ENCODE results near the gene GSTO2.

Gene GSTO2

GRCh38 chr10:104253106-104253505 lies 15.9 kb upstream of the GSTO2 start:
- no peak for FAIRE-seq
- no peak for DNase-seq (ENCODE audit: extremely low spot score, insufficient read length, low read depth)

- DNase-seq (ENCODE audit: extremely low spot score, insufficient read length, low read depth) (no peak), FAIRE-seq (no peak)
These were observed 15.2 kb upstream of the GSTO2 start for GRCh38 chr10:104253606-104254410.

DNA sequence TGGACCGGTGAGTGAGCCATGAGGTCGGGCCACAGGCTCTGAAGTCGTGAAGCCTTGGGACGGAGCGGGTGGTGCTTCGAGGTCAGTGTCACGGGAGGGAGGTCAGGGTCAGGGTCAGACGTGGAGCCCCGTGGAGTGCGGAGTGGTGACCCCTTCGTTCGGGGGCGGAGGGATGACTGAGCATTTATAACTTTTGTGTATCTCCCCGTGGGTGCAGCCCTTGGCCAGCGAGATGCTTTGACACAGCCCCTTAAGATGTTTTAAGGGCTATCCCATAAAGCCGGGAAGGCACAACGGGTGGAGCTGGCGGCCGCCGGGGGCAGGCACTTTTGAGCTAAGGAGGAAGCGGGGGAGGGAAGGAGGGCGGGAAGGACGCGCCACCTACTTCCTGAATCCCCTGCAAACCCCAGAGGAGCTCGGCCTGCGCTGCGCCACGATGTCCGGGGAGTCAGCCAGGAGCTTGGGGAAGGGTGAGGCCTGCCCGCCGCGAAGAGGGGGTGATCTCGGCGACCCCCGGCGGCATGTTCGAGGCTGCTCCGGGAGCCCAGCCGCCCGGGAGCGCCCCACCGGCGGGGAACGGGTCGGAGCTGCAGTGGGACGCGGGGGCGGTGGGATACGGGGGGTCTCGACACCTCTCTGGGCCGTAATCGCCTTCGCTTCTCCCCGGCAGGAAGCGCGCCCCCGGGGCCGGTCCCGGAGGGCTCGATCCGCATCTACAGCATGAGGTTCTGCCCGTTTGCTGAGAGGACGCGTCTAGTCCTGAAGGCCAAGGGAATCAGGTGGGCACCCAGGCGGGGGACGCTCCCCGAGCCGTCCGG lies 14.3 kb upstream of the GSTO2 start, which contains the start of gene GSTO1:
Gene GSTO1 (plus strand): TSS at position 400 of the 818 bp plus-strand sequence. CDS start 37 bp downstream, at position 437.
- DNase-seq (ENCODE audit: extremely low spot score, insufficient read length, low read depth) (peak; percentile 63), FAIRE-seq (peak; percentile 64)

DNA sequence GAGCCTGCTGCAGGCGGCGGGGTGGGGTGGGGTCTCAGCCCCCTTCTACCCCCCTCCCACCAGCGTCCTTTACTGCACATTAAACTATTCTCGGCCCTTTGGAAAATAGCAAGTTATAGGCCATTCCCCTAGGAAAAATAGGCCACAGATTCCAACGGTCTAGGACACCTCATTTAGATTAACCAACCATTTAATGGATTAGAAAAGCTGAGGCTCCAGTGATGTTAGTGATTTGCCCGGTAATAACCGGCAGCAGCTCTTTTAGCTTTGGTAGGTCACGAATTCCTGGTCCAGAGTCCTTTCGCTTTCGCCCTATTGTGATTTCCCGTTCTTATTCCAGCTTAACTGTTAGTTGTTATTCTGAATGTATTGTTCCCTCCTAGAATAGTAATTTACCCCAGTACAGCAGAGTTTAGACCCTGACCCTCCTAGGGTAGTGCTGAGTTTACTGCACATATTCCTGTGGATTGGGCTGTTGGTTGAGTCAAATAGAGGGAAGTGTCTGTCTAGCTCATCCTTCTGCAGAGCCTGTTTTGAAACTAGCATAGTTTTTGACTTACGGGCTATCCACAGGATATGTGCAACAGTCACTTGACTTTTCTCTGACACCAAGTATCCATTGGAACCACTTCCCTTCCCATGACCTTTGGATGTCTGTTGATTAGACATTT lies 13.5 kb upstream of the GSTO2 start:
- no peak for DNase-seq (ENCODE audit: extremely low spot score, insufficient read length, low read depth)
- peak; percentile 67 for FAIRE-seq

DNA sequence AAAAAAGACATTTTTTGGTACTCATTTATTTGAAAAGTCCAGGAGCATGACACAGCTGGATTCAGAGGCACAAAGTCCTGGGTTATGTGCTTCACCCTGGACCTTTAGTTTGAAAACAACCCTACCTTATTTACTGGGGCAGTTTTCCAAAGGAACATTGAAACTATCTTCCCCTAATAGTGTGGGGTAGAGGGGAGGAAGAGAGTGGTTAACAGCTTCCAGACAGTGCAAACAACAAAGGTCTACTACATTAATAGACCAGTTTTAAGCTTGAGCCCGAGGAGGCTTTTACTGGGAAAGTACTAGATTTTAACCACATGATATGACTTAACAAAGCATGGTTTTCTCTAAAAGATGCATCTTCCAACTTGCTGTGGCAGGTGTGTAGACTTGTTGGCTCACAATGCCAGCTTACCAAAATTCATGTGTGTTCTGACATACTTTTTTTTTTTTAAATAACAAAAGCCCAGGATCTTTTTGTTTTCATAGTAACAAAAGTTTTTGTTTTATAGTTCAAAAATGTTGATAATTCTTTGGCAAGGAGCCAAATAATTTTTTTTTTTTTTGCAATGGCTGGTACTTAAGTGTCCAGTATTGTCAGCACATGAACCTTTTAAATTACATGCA lies 12.5 kb upstream of the GSTO2 start:
- FAIRE-seq: peak; percentile 9

DNA sequence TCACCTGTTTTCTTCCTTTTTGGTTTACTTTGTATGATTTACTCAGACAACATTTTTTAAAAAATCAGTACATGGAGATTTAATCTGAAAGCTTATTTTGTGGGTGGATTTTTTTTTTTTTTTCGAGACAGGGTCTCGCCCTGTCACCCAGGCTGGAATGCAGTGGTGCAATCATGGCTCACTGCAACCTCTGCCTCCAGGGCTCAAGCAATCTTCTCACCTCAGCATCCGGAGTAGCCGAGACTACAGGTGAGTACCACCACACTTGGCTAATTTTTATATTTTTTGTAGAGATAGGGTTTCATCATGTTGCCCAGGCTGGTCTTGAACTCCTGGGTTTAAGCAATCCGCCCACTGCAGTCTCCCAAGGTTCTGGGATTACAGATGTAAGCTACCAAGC lies 11.7 kb upstream of the GSTO2 start:
- FAIRE-seq: no peak
- no peak for DNase-seq (ENCODE audit: extremely low spot score, insufficient read length, low read depth)

More for the DNA sequence above, 12.5 kb upstream of the GSTO2 start:
- no peak for DNase-seq (ENCODE audit: extremely low spot score, insufficient read length, low read depth)

GRCh38 chr10:104258209-104258608 lies 10.8 kb upstream of the GSTO2 start:
- no peak for FAIRE-seq
- DNase-seq (ENCODE audit: extremely low spot score, insufficient read length, low read depth): no peak

GRCh38 chr10:104259456-104259855 lies 9.5 kb upstream of the GSTO2 start:
- FAIRE-seq (no peak), DNase-seq (ENCODE audit: extremely low spot score, insufficient read length, low read depth) (no peak)

GRCh38 chr10:104259999-104260774 lies 8.8 kb upstream of the GSTO2 start:
- FAIRE-seq (no peak), DNase-seq (ENCODE audit: extremely low spot score, insufficient read length, low read depth) (no peak)

DNA sequence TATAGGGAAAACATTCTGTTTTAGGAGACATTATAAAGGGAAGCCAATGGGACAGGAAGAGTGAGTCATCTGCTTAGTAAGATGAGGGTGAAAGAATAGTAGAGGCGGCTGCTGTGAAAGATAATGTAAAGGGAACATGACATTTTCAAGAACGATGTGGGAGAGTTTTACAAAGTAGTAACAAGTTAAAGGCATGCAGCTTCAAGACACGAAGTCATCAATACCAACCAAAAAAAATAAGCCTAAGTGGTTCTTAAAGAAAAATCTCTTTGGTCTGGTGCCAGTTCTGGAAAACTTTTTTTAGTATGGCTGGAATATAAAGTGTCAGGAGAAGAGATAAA lies 8.2 kb upstream of the GSTO2 start:
- DNase-seq (ENCODE audit: extremely low spot score, insufficient read length, low read depth) (no peak), FAIRE-seq (no peak)

- FAIRE-seq: no peak
- no peak for DNase-seq (ENCODE audit: extremely low spot score, insufficient read length, low read depth)
These were observed 6.9 kb upstream of the GSTO2 start for GRCh38 chr10:104262055-104262454.

DNA sequence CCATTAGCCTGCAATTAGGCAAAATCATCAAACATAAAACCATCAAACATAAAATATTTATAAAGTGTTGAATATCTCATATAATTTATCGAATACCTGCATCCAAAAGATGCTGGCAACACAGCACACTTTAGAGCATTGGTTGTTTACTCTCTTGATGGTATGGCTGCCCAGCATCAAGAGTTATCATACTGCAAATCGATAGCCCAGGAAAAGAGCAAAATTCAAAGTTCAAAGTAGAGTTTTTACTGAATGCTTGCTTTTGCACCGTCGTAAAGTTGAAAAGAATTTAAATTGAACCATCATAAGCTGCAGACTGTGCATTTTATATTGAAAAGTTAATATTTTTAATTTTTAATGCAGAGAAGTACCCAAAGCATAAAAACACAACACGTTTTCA lies 4.2 kb upstream of the GSTO2 start:
- DNase-seq (ENCODE audit: extremely low spot score, insufficient read length, low read depth): no peak
- no peak for FAIRE-seq

GRCh38 chr10:104267721-104268404 lies 1.1 kb upstream of the GSTO2 start:
- DNase-seq (ENCODE audit: extremely low spot score, insufficient read length, low read depth): no peak
- FAIRE-seq: no peak

- DNase-seq (ENCODE audit: extremely low spot score, insufficient read length, low read depth) (no peak), FAIRE-seq (no peak)
These were observed 625 bp upstream of the GSTO2 start for GRCh38 chr10:104268405-104268712.

GRCh38 chr10:104273286-104273685 lies 4.3 kb downstream of the GSTO2 start:
- no peak for FAIRE-seq

GRCh38 chr10:104273899-104274575 lies 5.1 kb downstream of the GSTO2 start:
- no peak for FAIRE-seq
- DNase-seq (ENCODE audit: extremely low spot score, insufficient read length, low read depth): no peak

More at GRCh38 chr10:104273286-104273685, 4.3 kb downstream of the GSTO2 start:
- DNase-seq (ENCODE audit: extremely low spot score, insufficient read length, low read depth): no peak

GRCh38 chr10:104274762-104275721 lies 6.1 kb downstream of the GSTO2 start:
- FAIRE-seq (peak; percentile 68), DNase-seq (ENCODE audit: extremely low spot score, insufficient read length, low read depth) (no peak)

Data from GM18507 (cell line).